Colon (tissue), 2 donors: ENCODE data around the gene GRID1.

Experiments used
- FAIRE-seq: peaks from 2 replicates; lab custom pipeline; 2012; peaks lifted over from hg19 to GRCh38; lab: Jason Lieb, UNC
- donor health status: control.
- donor health status: control.

Gene GRID1

GRCh38 chr10:85696893-85697292 is 669.7 kb downstream of the GRID1 start:
- no peak for FAIRE-seq

GRCh38 chr10:85682621-85683020 is 684.0 kb downstream of the GRID1 start:
- no peak for FAIRE-seq

- FAIRE-seq: no peak
Observed at GRCh38 chr10:85679710-85680109, 686.9 kb downstream of the GRID1 start.

GRCh38 chr10:85679061-85679460 is 687.5 kb downstream of the GRID1 start:
- FAIRE-seq: no peak

GRCh38 chr10:85674851-85675250 is 691.7 kb downstream of the GRID1 start:
- FAIRE-seq: no peak

- FAIRE-seq: no peak
Observed at GRCh38 chr10:85673270-85673669, 693.3 kb downstream of the GRID1 start.

- FAIRE-seq: no peak
Observed at GRCh38 chr10:85671530-85671929, 695.1 kb downstream of the GRID1 start.

- no peak for FAIRE-seq
Observed at GRCh38 chr10:85668522-85668921, 698.1 kb downstream of the GRID1 start.

GRCh38 chr10:85667638-85668233 is 698.9 kb downstream of the GRID1 start:
- no peak for FAIRE-seq

- FAIRE-seq: no peak
Observed at GRCh38 chr10:85666987-85667386, 699.6 kb downstream of the GRID1 start.

GRCh38 chr10:85666102-85666501 is 700.5 kb downstream of the GRID1 start:
- no peak for FAIRE-seq

GRCh38 chr10:85665681-85666080 is 700.9 kb downstream of the GRID1 start:
- FAIRE-seq: no peak

- no peak for FAIRE-seq
Observed at GRCh38 chr10:85665078-85665477, 701.5 kb downstream of the GRID1 start.

GRCh38 chr10:85661123-85661522 is 705.5 kb downstream of the GRID1 start:
- no peak for FAIRE-seq

GRCh38 chr10:85659331-85659730 is 707.3 kb downstream of the GRID1 start:
- no peak for FAIRE-seq

GRCh38 chr10:85658518-85658917 is 708.1 kb downstream of the GRID1 start:
- no peak for FAIRE-seq

GRCh38 chr10:85657476-85658113 is 709.0 kb downstream of the GRID1 start:
- no peak for FAIRE-seq

- FAIRE-seq: no peak
Observed at GRCh38 chr10:85655411-85655810, 711.2 kb downstream of the GRID1 start.

- no peak for FAIRE-seq
Observed at GRCh38 chr10:85651497-85651882, 715.1 kb downstream of the GRID1 start.

GRCh38 chr10:85650791-85651496 is 715.7 kb downstream of the GRID1 start:
- no peak for FAIRE-seq

- FAIRE-seq: no peak
Observed at GRCh38 chr10:85649461-85649860, 717.1 kb downstream of the GRID1 start.

GRCh38 chr10:85648279-85648754 is 718.3 kb downstream of the GRID1 start:
- no peak for FAIRE-seq

GRCh38 chr10:85647741-85648140 is 718.9 kb downstream of the GRID1 start:
- FAIRE-seq: no peak
